Duodenal mucosa (tissue), 2 donors: ENCODE measurements around the gene CYP2D6.
"Not testable (repeated sequence)": the region's sequence is repeated elsewhere in the genome, so short reads cannot be mapped to it uniquely, and the experiment has no call there.

Experiments used
- H3K27ac ChIP-seq: one replicate; pipeline ENCODE4 v1.7.0; 2013; ENCODE audit warnings: low read depth, low read length
- H3K27me3 ChIP-seq, 2 donors: one replicate each; pipeline ENCODE4 v1.7.0; 2013; ENCODE audit warnings: low read length in 2 of 2, control low read depth in 1 of 2; ENCODE audit not compliant: insufficient read depth in 2 of 2, control insufficient read depth in 1 of 2
- H3K36me3 ChIP-seq, 2 donors: one replicate each; pipeline ENCODE4 v1.7.0; 2013; ENCODE audit warnings: low read length in 2 of 2, control low read depth in 1 of 2; ENCODE audit not compliant: insufficient read depth in 2 of 2, control insufficient read depth in 1 of 2
- H3K4me1 ChIP-seq, 2 donors: one replicate each; pipeline ENCODE4 v1.7.0; 2013; ENCODE audit warnings: low read length in 2 of 2, control low read depth in 1 of 2; ENCODE audit not compliant: insufficient read depth in 2 of 2, control insufficient read depth in 1 of 2
- H3K4me3 ChIP-seq, 2 donors: one replicate each; pipeline ENCODE4 v1.7.0; 2013; ENCODE audit warnings: low read length in 2 of 2, low read depth in 1 of 2
- H3K9ac ChIP-seq, 2 donors: one replicate each; pipeline ENCODE4 v1.7.0; 2013; ENCODE audit warnings: low read length in 2 of 2, low read depth in 1 of 2
- H3K9me3 ChIP-seq, 2 donors: one replicate each; pipeline ENCODE4 v1.7.0; 2013; ENCODE audit warnings: low read length in 2 of 2, control low read depth in 1 of 2; ENCODE audit not compliant: control insufficient read depth in 1 of 2

The CYP2D6 gene

GRCh38 chr22:42130639-42131431 is at the start of gene CYP2D6:
TSS of gene CYP2D6 (minus strand) at chr22:42130810. CDS start at chr22:42130791, 19 bp downstream.
- not testable (repeated sequence) for H3K9ac ChIP-seq, H3K4me3 ChIP-seq, H3K4me1 ChIP-seq

GRCh38 chr22:42179616-42180015 is 49.0 kb upstream of the CYP2D6 start:
- Histone ChIP-seq H3K36me3 (peaks cover 0 to 8% of the 10 kb centered on the region in 2 donors), H3K4me3 (no peak overlapping the region), H3K4me1 (peaks cover 43 to 52% of the 10 kb centered on the region in 2 donors), H3K27ac (peak overlapping the region; percentile 30), H3K9ac (no peak overlapping the region), H3K9me3 (no peaks in the 10 kb centered on the region), H3K27me3 (no peaks in the 10 kb centered on the region)

More at GRCh38 chr22:42130639-42131431, at the start of gene CYP2D6:
- H3K9me3 ChIP-seq, H3K36me3 ChIP-seq, H3K27me3 ChIP-seq: not testable (repeated sequence)
- H3K27ac ChIP-seq = peak within 1 kb of the TSS; percentile 56

- no peak overlapping the region for H3K9ac ChIP-seq
- peaks cover 0 to 8% of the 10 kb centered on the region in 2 donors for H3K36me3 ChIP-seq
- no peak overlapping the region for H3K4me3 ChIP-seq
- no peaks in the 10 kb centered on the region for H3K27me3 ChIP-seq
- peaks cover 47 to 53% of the 10 kb centered on the region in 2 donors for H3K4me1 ChIP-seq
- no peaks in the 10 kb centered on the region for H3K9me3 ChIP-seq
- no peak overlapping the region for H3K27ac ChIP-seq
Observed at GRCh38 chr22:42178910-42179519, 48.4 kb upstream of the CYP2D6 start.

GRCh38 chr22:42177891-42178336 is 47.3 kb upstream of the CYP2D6 start:
- Histone ChIP-seq H3K9ac (no peak overlapping the region), H3K27ac (no peak overlapping the region), H3K9me3 (no peaks in the 10 kb centered on the region), H3K4me1 (peaks cover 52 to 55% of the 10 kb centered on the region in 2 donors), H3K4me3 (peak overlapping the region in 1 of 2 donors; percentile 23), H3K27me3 (no peaks in the 10 kb centered on the region), H3K36me3 (peaks cover 0 to 8% of the 10 kb centered on the region in 2 donors)

GRCh38 chr22:42176255-42176915 is 45.8 kb upstream of the CYP2D6 start:
- no peak overlapping the region for H3K9ac ChIP-seq
- H3K36me3 ChIP-seq = peaks cover 0 to 15% of the 10 kb centered on the region in 2 donors
- no peaks in the 10 kb centered on the region for H3K9me3 ChIP-seq
- no peak overlapping the region for H3K27ac ChIP-seq
- no peak overlapping the region for H3K4me3 ChIP-seq
- no peaks in the 10 kb centered on the region for H3K27me3 ChIP-seq
- H3K4me1 ChIP-seq = peaks cover 57% of the 10 kb centered on the region in 2 donors

GRCh38 chr22:42174062-42174461 is 43.5 kb upstream of the CYP2D6 start:
- Histone ChIP-seq H3K9ac (peak overlapping the region in 1 of 2 donors; percentile 12), H3K27me3 (no peaks in the 10 kb centered on the region), H3K4me1 (peaks cover 37 to 46% of the 10 kb centered on the region in 2 donors), H3K36me3 (peaks cover 4 to 23% of the 10 kb centered on the region in 2 donors), H3K27ac (peak overlapping the region; percentile 36), H3K4me3 (no peak overlapping the region), H3K9me3 (no peaks in the 10 kb centered on the region)

- Histone ChIP-seq H3K4me1 (peaks cover 37 to 46% of the 10 kb centered on the region in 2 donors), H3K36me3 (peaks cover 6 to 25% of the 10 kb centered on the region in 2 donors)
Observed at GRCh38 chr22:42173183-42173926, 42.7 kb upstream of the CYP2D6 start.

GRCh38 chr22:42172773-42173172 is 42.2 kb upstream of the CYP2D6 start:
- no peak overlapping the region for H3K4me3 ChIP-seq
- H3K27me3 ChIP-seq = no peaks in the 10 kb centered on the region
- peaks cover 35 to 44% of the 10 kb centered on the region in 2 donors for H3K4me1 ChIP-seq
- H3K9ac ChIP-seq = peak overlapping the region in 1 of 2 donors; percentile 37
- peak overlapping the region; percentile 7 for H3K27ac ChIP-seq
- no peaks in the 10 kb centered on the region for H3K9me3 ChIP-seq
- peaks cover 10 to 30% of the 10 kb centered on the region in 2 donors for H3K36me3 ChIP-seq

More at GRCh38 chr22:42173183-42173926, 42.7 kb upstream of the CYP2D6 start:
- no peaks in the 10 kb centered on the region for H3K9me3 ChIP-seq
- peak overlapping the region; percentile 36 for H3K27ac ChIP-seq
- H3K9ac ChIP-seq = peak overlapping the region in 1 of 2 donors; percentile 12
- no peak overlapping the region for H3K4me3 ChIP-seq
- H3K27me3 ChIP-seq = no peaks in the 10 kb centered on the region

- Histone ChIP-seq H3K9ac (peak overlapping the region in 1 of 2 donors; percentile 37), H3K9me3 (no peaks in the 10 kb centered on the region), H3K4me3 (no peak overlapping the region), H3K36me3 (peaks cover 10 to 34% of the 10 kb centered on the region in 2 donors), H3K4me1 (peaks cover 31 to 37% of the 10 kb centered on the region in 2 donors), H3K27ac (peak overlapping the region; percentile 7), H3K27me3 (no peaks in the 10 kb centered on the region)
Observed at GRCh38 chr22:42171946-42172719, 41.5 kb upstream of the CYP2D6 start.
